Esophagus squamous epithelium (tissue), 4 donors: Measurements from ENCODE around the gene KATNAL1.

Experiments used
- POLR2A ChIP-seq, 4 donors: fragments of 450-650 bp; IDR thresholded peaks; one replicate each; pipeline ENCODE4 v1.6.1; 2017; ENCODE audit warnings: antibody characterized with exemption in 4 of 4, mild to moderate bottlenecking in 4 of 4, moderate library complexity in 3 of 4
- TF ChIP-seq, protein P1 (sequence below), 6 experiments: fragments of 450-650 bp in 4 of 6; fragments of 200-600 bp in 2 of 6; sonication (generic) in 2 of 6; IDR thresholded peaks; one replicate each; pipeline ENCODE4 v1.5.1; 2016 to 2019; ENCODE audit warnings: antibody characterized with exemption in 6 of 6, mild to moderate bottlenecking in 4 of 6, moderate library complexity in 4 of 6

DNA sequence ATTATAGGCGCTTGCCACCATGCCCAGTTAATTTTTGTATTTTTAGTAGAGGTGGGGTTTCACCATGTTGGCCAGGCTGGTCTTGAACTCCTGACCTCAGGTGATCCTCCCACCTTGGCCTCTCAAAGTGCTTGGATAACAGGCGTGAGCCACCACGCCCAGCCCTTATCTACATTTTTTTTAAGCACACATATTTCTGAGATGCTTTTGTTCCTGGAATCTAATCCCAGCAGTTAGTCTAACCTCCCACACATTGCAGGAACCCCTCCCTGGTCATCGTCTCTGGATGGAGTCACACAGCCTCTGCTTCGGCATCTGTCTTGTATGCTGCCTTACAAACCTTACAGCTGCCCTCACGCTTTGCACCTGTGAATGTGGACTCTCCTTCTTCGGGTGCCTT is 15.1 kb upstream of the KATNAL1 start:
- TF ChIP-seq, protein P1, sequence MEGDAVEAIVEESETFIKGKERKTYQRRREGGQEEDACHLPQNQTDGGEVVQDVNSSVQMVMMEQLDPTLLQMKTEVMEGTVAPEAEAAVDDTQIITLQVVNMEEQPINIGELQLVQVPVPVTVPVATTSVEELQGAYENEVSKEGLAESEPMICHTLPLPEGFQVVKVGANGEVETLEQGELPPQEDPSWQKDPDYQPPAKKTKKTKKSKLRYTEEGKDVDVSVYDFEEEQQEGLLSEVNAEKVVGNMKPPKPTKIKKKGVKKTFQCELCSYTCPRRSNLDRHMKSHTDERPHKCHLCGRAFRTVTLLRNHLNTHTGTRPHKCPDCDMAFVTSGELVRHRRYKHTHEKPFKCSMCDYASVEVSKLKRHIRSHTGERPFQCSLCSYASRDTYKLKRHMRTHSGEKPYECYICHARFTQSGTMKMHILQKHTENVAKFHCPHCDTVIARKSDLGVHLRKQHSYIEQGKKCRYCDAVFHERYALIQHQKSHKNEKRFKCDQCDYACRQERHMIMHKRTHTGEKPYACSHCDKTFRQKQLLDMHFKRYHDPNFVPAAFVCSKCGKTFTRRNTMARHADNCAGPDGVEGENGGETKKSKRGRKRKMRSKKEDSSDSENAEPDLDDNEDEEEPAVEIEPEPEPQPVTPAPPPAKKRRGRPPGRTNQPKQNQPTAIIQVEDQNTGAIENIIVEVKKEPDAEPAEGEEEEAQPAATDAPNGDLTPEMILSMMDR (IDR thresholded peaks at IDR 0.05) = no peak
- no peak for TF ChIP-seq POLR2A (IDR thresholded peaks at IDR 0.05)
